ENCODE data around the gene DFFA. TPM values are rescaled to one million over a fixed set of nuclear protein-coding genes. Genes with fewer than 3 reads are reported as not detected.
"Not testable (repeated sequence)": the region's sequence is repeated elsewhere in the genome, so short reads cannot be mapped to it uniquely, and the experiment has no call there.

DFFA gene
- polyA plus RNA-seq, 1 of the 3 experiments (the other 2 are of a cell fraction), result 42.3 TPM

- H3K36me3 ChIP-seq (replicated peaks in 1 of 2; ENCODE audit: control insufficient read depth in 1 of 2, insufficient read depth in 2 of 2, low read length in 1 of 2); H3K9me2 ChIP-seq; POLR2A ChIA-PET; H3K27me3 ChIP-seq (ENCODE audit: insufficient read depth); DNase-seq; H3K9me3 ChIP-seq; H2AFZ ChIP-seq (ENCODE audit: low read depth); H3K27ac ChIP-seq (ENCODE audit: low read depth in 2 of 2, low read length in 1 of 2); H3K4me3 ChIP-seq (ENCODE audit: low read depth in 2 of 2, low read length in 1 of 2); H3K4me2 ChIP-seq; H4K20me1 ChIP-seq (ENCODE audit: insufficient read depth); H3K9ac ChIP-seq: not testable (repeated sequence)
- Histone ChIP-seq H3K4me1 (ENCODE audit: control insufficient read depth in 1 of 2, insufficient read depth in 2 of 2, low read depth in 1 of 2, low read length in 1 of 2) (peaks cover 27 to 28% of the 10 kb centered on the region in 2 experiments), H3F3A (replicated peaks; ENCODE audit: insufficient read depth) (peaks cover 19% of the 10 kb centered on the region), H3K79me2 (ENCODE audit: insufficient read depth) (peaks cover 63% of the 10 kb centered on the region)
- WGBS (ENCODE audit: low lambda C conversion rate), result 92% methylated on average over 12 of the region's 12 CpGs
- CTCF ChIA-PET, result interaction anchor here (0.6 to 8.0 kb wide), 16 partner anchors 11 to 532 kb away, joined by 3 to 157 read pairs (median 5); partner anchors contain the start of gene CENPS
Measured at GRCh38 chr1:10506046-10506676, 33.8 kb upstream of the DFFA start.

GRCh38 chr1:10504249-10504648 is 31.9 kb upstream of the DFFA start:
- no peak for DNase-seq
- Histone ChIP-seq H3K27ac (ENCODE audit: low read depth in 2 of 2, low read length in 1 of 2) (no peak overlapping the region), H3K9ac (no peak overlapping the region), H4K20me1 (ENCODE audit: insufficient read depth) (peaks cover 3% of the 10 kb centered on the region; the same call in 1 of the 2 replicates), H3F3A (replicated peaks; ENCODE audit: insufficient read depth) (no peaks in the 10 kb centered on the region), H3K9me3 (no peaks in the 10 kb centered on the region), H3K9me2 (no peaks in the 10 kb centered on the region), H3K4me1 (ENCODE audit: control insufficient read depth in 1 of 2, insufficient read depth in 2 of 2, low read depth in 1 of 2, low read length in 1 of 2) (peaks cover 12 to 13% of the 10 kb centered on the region in 2 experiments), H3K79me2 (ENCODE audit: insufficient read depth) (peaks cover 65% of the 10 kb centered on the region), H3K27me3 (ENCODE audit: insufficient read depth) (no peaks in the 10 kb centered on the region), H2AFZ (ENCODE audit: low read depth) (no peak overlapping the region), H3K4me3 (ENCODE audit: low read depth in 2 of 2, low read length in 1 of 2) (no peak overlapping the region), H3K36me3 (replicated peaks in 1 of 2; ENCODE audit: control insufficient read depth in 1 of 2, insufficient read depth in 2 of 2, low read length in 1 of 2) (no peaks in the 10 kb centered on the region), H3K4me2 (no peak overlapping the region)
- TF ChIP-seq USF1 (IDR thresholded peaks at IDR 0.05; ENCODE audit: borderline replicate concordance, low read depth) (no peak), MXI1 (IDR thresholded peaks at IDR 0.05; ENCODE audit: low read depth, low read length) (no peak), FOSL2 (IDR thresholded peaks at IDR 0.05; ENCODE audit: borderline replicate concordance, low read depth) (no peak), YY1 (IDR thresholded peaks at IDR 0.05; ENCODE audit: low read depth) (no peak), JUND (IDR thresholded peaks at IDR 0.05) (no peak), FOXJ3 (CRISPR knock-in tag; IDR thresholded peaks at IDR 0.05) (no peak), MEF2A (IDR thresholded peaks at IDR 0.05; ENCODE audit: borderline replicate concordance, low read depth) (no peak), TEAD4 (IDR thresholded peaks at IDR 0.05; ENCODE audit: borderline replicate concordance, insufficient read depth) (no peak), CTCF (IDR thresholded peaks at IDR 0.05) (no peak), EP300 (IDR thresholded peaks at IDR 0.05; ENCODE audit: borderline replicate concordance in 1 of 2, low read depth in 1 of 2, low read length in 1 of 2) (no peak), FOXM1 (IDR thresholded peaks at IDR 0.05; ENCODE audit: low read depth) (no peak), EZH2phosphoT487 (IDR thresholded peaks at IDR 0.05; ENCODE audit: borderline replicate concordance, low read depth) (no peak), RFX5 (IDR thresholded peaks at IDR 0.05; ENCODE audit: low read length) (no peak), NRF1 (IDR thresholded peaks at IDR 0.05; ENCODE audit: low read depth, low read length) (no peak), USF2 (IDR thresholded peaks at IDR 0.05; ENCODE audit: borderline replicate concordance, low read depth, low read length) (no peak), ZBTB33 (IDR thresholded peaks at IDR 0.05; ENCODE audit: borderline replicate concordance, low read depth) (no peak), IRF3 (IDR thresholded peaks at IDR 0.05; ENCODE audit: low read depth, low read length) (no peak), SIN3A (IDR thresholded peaks at IDR 0.05; ENCODE audit: borderline replicate concordance, low read depth, low read length) (no peak), CHD2 (IDR thresholded peaks at IDR 0.05; ENCODE audit: low read length, partially characterized antibody) (no peak), NFIC (IDR thresholded peaks at IDR 0.05; ENCODE audit: borderline replicate concordance) (no peak)
- WGBS (ENCODE audit: low lambda C conversion rate), result 85% methylated on average over 5 of the region's 5 CpGs
- POLR2A ChIA-PET, result no interaction called here
- CTCF ChIA-PET, result interaction anchor here (1.0 to 8.0 kb wide), 5 partner anchors 9 to 438 kb away, joined by 3 to 157 read pairs (median 5); no protein-coding TSS in a partner anchor

All from SK-N-SH (cell line).